Measurements from ENCODE around the gene OXER1. TPM values are rescaled to one million over a fixed set of nuclear protein-coding genes. Genes with fewer than 3 reads are reported as not detected.
A peak's percentile ranks its signal among the peaks of the same experiment; 100 is the strongest.

OXER1 gene
- total and polyA plus RNA-seq, 7 donors, result 0.33 to 3.0 (median 1.3) TPM; not detected in 1

DNA sequence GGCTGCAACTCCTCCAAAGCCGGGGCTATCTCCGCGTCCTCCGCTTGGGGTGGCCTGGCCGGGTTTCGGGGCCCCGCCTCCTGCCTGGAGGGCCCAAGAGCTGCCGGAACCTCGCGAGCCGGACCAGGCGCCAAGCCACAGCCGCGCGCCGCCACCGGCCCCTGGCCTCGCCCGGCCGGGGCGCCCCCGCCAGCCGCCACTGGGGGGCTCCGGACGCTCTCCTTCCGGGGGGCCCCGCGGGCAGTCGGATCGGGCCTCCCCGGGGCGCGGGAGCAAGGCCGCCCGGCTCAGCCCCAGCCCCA, 45.8 kb upstream of the OXER1 start:
- TF ChIP-seq POLR2A (IDR thresholded peaks at IDR 0.05), result no peak
- TF ChIP-seq, protein P1, sequence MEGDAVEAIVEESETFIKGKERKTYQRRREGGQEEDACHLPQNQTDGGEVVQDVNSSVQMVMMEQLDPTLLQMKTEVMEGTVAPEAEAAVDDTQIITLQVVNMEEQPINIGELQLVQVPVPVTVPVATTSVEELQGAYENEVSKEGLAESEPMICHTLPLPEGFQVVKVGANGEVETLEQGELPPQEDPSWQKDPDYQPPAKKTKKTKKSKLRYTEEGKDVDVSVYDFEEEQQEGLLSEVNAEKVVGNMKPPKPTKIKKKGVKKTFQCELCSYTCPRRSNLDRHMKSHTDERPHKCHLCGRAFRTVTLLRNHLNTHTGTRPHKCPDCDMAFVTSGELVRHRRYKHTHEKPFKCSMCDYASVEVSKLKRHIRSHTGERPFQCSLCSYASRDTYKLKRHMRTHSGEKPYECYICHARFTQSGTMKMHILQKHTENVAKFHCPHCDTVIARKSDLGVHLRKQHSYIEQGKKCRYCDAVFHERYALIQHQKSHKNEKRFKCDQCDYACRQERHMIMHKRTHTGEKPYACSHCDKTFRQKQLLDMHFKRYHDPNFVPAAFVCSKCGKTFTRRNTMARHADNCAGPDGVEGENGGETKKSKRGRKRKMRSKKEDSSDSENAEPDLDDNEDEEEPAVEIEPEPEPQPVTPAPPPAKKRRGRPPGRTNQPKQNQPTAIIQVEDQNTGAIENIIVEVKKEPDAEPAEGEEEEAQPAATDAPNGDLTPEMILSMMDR (IDR thresholded peaks at IDR 0.05), result peak in 2 of 4 experiments; percentile 16 to 26
- H3K27me3 ChIP-seq, result no peaks in the 10 kb centered on the region
- no peaks in the 10 kb centered on the region for H3K36me3 ChIP-seq
- WGBS, 2 donors, result 0% methylated on average over 35 of the region's 35 CpGs
- peaks cover 0 to 22% (median 14%) of the 10 kb centered on the region in 4 donors for H3K4me1 ChIP-seq
- intact Hi-C loops (cut with DNase I), result no loop called here
- peak overlapping the region; percentile 92 to 99 (median 98) for H3K27ac ChIP-seq
- peak; percentile 95 for DNase-seq
- peak overlapping the region; percentile 44 to 74 (median 70) for H3K4me3 ChIP-seq
- no peaks in the 10 kb centered on the region for H3K9me3 ChIP-seq

DNA sequence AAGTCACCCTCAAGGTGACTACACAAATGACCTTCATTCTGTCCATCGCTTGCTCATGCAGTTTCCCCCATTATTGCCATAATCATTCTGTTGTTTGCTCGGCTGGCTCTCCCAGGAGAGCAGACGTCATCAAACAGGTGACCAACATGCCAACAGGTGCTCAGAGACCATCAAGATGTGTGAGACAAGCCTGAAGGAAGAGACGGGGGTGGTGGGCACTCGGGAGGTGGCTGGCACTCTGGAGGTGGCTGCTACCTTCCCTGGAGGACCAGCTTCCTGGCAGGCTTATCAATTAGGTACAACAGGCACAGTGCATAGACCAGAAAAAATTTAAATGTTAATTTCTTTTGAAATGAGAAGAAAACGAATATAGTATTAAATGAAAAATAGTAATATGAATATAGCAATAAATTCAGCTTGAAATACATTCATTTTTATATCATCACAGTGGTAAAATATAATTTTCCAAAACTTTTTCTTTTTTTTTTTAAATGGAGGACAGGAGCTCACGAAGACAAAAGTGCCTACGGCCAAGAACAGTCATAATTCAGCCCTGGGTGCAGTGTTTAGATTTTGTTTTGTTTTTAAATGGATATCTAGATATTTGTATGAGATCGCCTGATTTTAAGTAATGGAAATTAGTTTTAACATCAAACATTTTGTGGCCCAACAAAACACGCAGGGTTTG, 45.3 kb upstream of the OXER1 start:
- H3K27ac ChIP-seq, result peak overlapping the region; percentile 92 to 99 (median 98)
- TF ChIP-seq EP300 (IDR thresholded peaks at IDR 0.05), result no peak
- TF ChIP-seq POLR2A (IDR thresholded peaks at IDR 0.05), result no peak
- no peak for TF ChIP-seq POLR2AphosphoS5 (IDR thresholded peaks at IDR 0.05)
- TF ChIP-seq, protein P1 (IDR thresholded peaks at IDR 0.05), result no peak
- intact Hi-C loops (cut with DNase I), result no loop called here

DNA sequence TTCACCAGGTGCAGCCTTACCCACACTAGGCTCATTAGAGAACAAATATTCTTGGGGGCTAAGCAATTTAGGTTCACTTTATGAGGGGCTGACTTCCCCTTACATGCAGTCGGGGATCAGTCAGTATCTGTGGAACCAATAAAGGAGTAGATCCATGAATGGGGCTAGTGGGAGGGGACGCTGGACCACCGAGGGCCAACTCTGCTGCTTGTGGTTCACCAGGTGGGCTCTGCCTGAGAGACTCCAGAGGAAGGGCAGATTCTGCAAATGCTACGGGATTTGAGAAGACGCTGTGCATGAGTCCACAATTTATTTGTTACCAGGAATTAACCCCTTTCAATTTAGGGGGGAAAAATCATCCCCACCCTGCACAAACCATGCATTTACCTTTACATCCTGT, 44.4 kb upstream of the OXER1 start:
- no peaks in the 10 kb centered on the region for H3K36me3 ChIP-seq
- H3K27ac ChIP-seq, result no peak overlapping the region

More for the DNA sequence above, 45.3 kb upstream of the OXER1 start:
- peaks cover 0 to 22% (median 14%) of the 10 kb centered on the region in 4 donors for H3K4me1 ChIP-seq
- H3K36me3 ChIP-seq, result no peaks in the 10 kb centered on the region
- peak; percentile 74 for DNase-seq
- H3K9me3 ChIP-seq, result no peaks in the 10 kb centered on the region
- 13 to 38% methylated on average over 10 of the region's 10 CpGs for WGBS, 2 donors
- H3K4me3 ChIP-seq, result peak overlapping the region; percentile 44 to 74 (median 70)
- no peaks in the 10 kb centered on the region for H3K27me3 ChIP-seq

DNA sequence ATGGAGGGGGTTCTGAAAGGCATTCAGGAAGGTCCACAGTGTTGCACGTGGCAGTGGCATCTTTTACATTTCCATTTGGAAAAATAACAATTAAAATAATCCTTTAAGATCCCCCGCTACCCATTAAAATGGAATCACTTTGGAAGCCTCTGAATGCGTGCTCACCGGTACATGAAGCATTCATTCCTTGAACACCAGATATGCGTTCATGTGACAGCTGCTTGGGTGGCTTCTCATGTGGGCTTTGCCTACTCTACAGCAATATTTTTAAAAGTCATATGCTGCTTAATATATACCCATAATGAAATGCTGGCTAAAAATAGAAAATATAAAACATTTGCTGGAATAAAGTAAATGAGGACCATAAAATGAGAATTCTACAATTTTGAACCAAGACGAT, 42.9 kb upstream of the OXER1 start:
- 93 to 94% methylated on average over 6 of the region's 6 CpGs for WGBS, 2 donors

More for the DNA sequence above, 44.4 kb upstream of the OXER1 start:
- no peaks in the 10 kb centered on the region for H3K9me3 ChIP-seq
- TF ChIP-seq EP300 (IDR thresholded peaks at IDR 0.05) (no peak), POLR2AphosphoS5 (IDR thresholded peaks at IDR 0.05) (no peak), POLR2A (IDR thresholded peaks at IDR 0.05) (no peak)
- TF ChIP-seq, protein P1 (IDR thresholded peaks at IDR 0.05), result no peak
- intact Hi-C loops (cut with DNase I), result no loop called here
- H3K27me3 ChIP-seq, result no peaks in the 10 kb centered on the region
- 96% methylated on average over 5 of the region's 5 CpGs for WGBS, 2 donors
- DNase-seq, result no peak
- H3K4me1 ChIP-seq, result peaks cover 0 to 22% (median 14%) of the 10 kb centered on the region in 4 donors
- H3K4me3 ChIP-seq, result no peak overlapping the region

More for the DNA sequence above, 42.9 kb upstream of the OXER1 start:
- H3K36me3 ChIP-seq, result no peaks in the 10 kb centered on the region
- no peak overlapping the region for H3K27ac ChIP-seq
- H3K27me3 ChIP-seq, result no peaks in the 10 kb centered on the region
- no peaks in the 10 kb centered on the region for H3K9me3 ChIP-seq
- H3K4me1 ChIP-seq, result peaks cover 0 to 22% (median 14%) of the 10 kb centered on the region in 4 donors
- intact Hi-C loops (cut with DNase I), result no loop called here
- TF ChIP-seq POLR2AphosphoS5 (IDR thresholded peaks at IDR 0.05) (no peak), POLR2A (IDR thresholded peaks at IDR 0.05) (no peak), EP300 (IDR thresholded peaks at IDR 0.05) (no peak)
- TF ChIP-seq, protein P1 (IDR thresholded peaks at IDR 0.05), result no peak
- H3K4me3 ChIP-seq, result no peak overlapping the region
- no peak for DNase-seq
